A549 (cell line): Measurements from ENCODE around the gene ERGIC1. TPM values are rescaled to one million over a fixed set of nuclear protein-coding genes. Genes with fewer than 3 reads are reported as not detected.
A peak's percentile ranks its signal among the peaks of the same experiment; 100 is the strongest.

Source experiments
- BCL3 ChIP-seq: fragments of >200 bp; sonication (Bioruptor Twin); formaldehyde crosslinking; IDR thresholded peaks from 3 replicates; pipeline ENCODE4 v1.6.1; 2016
- CHD2 ChIP-seq: fragments of 150-350 bp; IDR thresholded peaks from 2 replicates; pipeline ENCODE4 v1.6.1; 2014; ENCODE audit warnings: low read length; ENCODE audit not compliant: partially characterized antibody
- CHD4 ChIP-seq: fragments of 200-600 bp; sonication (generic); IDR thresholded peaks from 2 replicates; pipeline ENCODE4 v1.6.1; 2016; ENCODE audit warnings: antibody characterized with exemption, mild to moderate bottlenecking, borderline replicate concordance
- EP300 ChIP-seq, 2 experiments: fragments of >200 bp; sonication (Bioruptor Twin); formaldehyde crosslinking; IDR thresholded peaks; 2 replicates in 1 of 2; 3 replicates in 1 of 2; pipeline ENCODE4 v1.6.1; 2016 to 2017
- FOXS1 ChIP-seq: fragments of 250-450 bp; sonication (Bioruptor Pico); IDR thresholded peaks from 2 replicates; pipeline ENCODE4 v1.5.0; 2020; ENCODE audit warnings: mild to moderate bottlenecking, moderate library complexity
- HOXA7 ChIP-seq: fragments of 250-450 bp; sonication (Bioruptor Pico); IDR thresholded peaks from 2 replicates; pipeline ENCODE4 v1.5.0; 2020; ENCODE audit warnings: mild to moderate bottlenecking, moderate library complexity
- HOXB5 ChIP-seq: fragments of 250-450 bp; sonication (Bioruptor Pico); IDR thresholded peaks from 2 replicates; pipeline ENCODE4 v1.5.0; 2020; ENCODE audit warnings: mild to moderate bottlenecking, moderate library complexity
- JUNB ChIP-seq: fragments of >200 bp; sonication (Bioruptor Twin); formaldehyde crosslinking; IDR thresholded peaks from 2 replicates; pipeline ENCODE4 v1.6.1; 2016
- KDM1A ChIP-seq: fragments of 200-600 bp; sonication (generic); IDR thresholded peaks from 2 replicates; pipeline ENCODE4 v1.6.1; 2016; ENCODE audit warnings: low read depth, mild to moderate bottlenecking
- KDM5A ChIP-seq: fragments of 200-600 bp; sonication (generic); IDR thresholded peaks from 2 replicates; pipeline ENCODE4 v1.6.1; 2016; ENCODE audit warnings: antibody characterized with exemption, mild to moderate bottlenecking
- MAFK ChIP-seq: fragments of 450-650 bp; IDR thresholded peaks from 2 replicates; pipeline ENCODE4 v1.6.1; 2014; ENCODE audit not compliant: partially characterized antibody
- MAZ ChIP-seq: fragments of 150-350 bp; IDR thresholded peaks from 2 replicates; pipeline ENCODE4 v1.6.1; 2014; ENCODE audit warnings: antibody characterized with exemption, low read depth, low read length, borderline replicate concordance
- NFE2L2 ChIP-seq: fragments of 150-350 bp; conservative IDR thresholded peaks from 2 replicates; pipeline ENCODE4 v1.6.1; 2014; ENCODE audit warnings: low read length
- NPAS2 ChIP-seq: fragments of 250-450 bp; sonication (Bioruptor Pico); IDR thresholded peaks from 2 replicates; pipeline ENCODE4 v1.8.0; 2022; ENCODE audit warnings: mild to moderate bottlenecking, moderate library complexity, borderline replicate concordance
- PHF8 ChIP-seq: fragments of 200-600 bp; sonication (generic); IDR thresholded peaks from 2 replicates; pipeline ENCODE4 v1.6.1; 2016; ENCODE audit warnings: low read depth, mild to moderate bottlenecking, antibody characterized with exemption, moderate library complexity, borderline replicate concordance
- POLR2A ChIP-seq: IDR thresholded peaks from 2 replicates; pipeline ENCODE4 v1.6.1; 2012; ENCODE audit warnings: mild to moderate bottlenecking, low read length
- POLR2AphosphoS2 ChIP-seq: conservative IDR thresholded peaks from 2 replicates; pipeline ENCODE4 v1.6.1; 2012; ENCODE audit warnings: low read length, improper control_type of control experiment, inconsistent platforms
- RAD21 ChIP-seq, 2 experiments: fragments of >200 bp in 1 of 2; sonication (Bioruptor Twin) in 1 of 2; formaldehyde crosslinking in 1 of 2; IDR thresholded peaks in 1 of 2; conservative IDR thresholded peaks in 1 of 2; 2 replicates in 1 of 2; 3 replicates in 1 of 2; pipeline ENCODE4 v1.6.1; 2012 to 2018; ENCODE audit warnings: inconsistent platforms in 1 of 2
- SREBF2 ChIP-seq: fragments of 450-650 bp; IDR thresholded peaks from 2 replicates; pipeline ENCODE4 v1.6.1; 2014; ENCODE audit warnings: mild to moderate bottlenecking, moderate library complexity
- TFCP2L1 ChIP-seq: fragments of 250-450 bp; sonication (Bioruptor Pico); IDR thresholded peaks from 2 replicates; pipeline ENCODE4 v1.5.0; 2021; ENCODE audit warnings: mild to moderate bottlenecking
- TP53 ChIP-seq: fragments of 250-450 bp; sonication (Bioruptor Pico); IDR thresholded peaks from 2 replicates; pipeline ENCODE4 v1.5.0; 2021; ENCODE audit warnings: mild to moderate bottlenecking, moderate library complexity
- ZC3H11A ChIP-seq: fragments of 450-650 bp; IDR thresholded peaks from 2 replicates; pipeline ENCODE4 v1.6.1; 2014; ENCODE audit warnings: antibody characterized with exemption, mild to moderate bottlenecking
- ZFP36 ChIP-seq: fragments of 450-650 bp; IDR thresholded peaks from 2 replicates; pipeline ENCODE4 v1.6.1; 2014; ENCODE audit warnings: borderline replicate concordance; ENCODE audit not compliant: partially characterized antibody
- ZSCAN20 ChIP-seq: fragments of 250-450 bp; sonication (Bioruptor Pico); IDR thresholded peaks from 2 replicates; pipeline ENCODE4 v1.8.0; 2022; ENCODE audit warnings: mild to moderate bottlenecking, moderate library complexity
- polyA plus RNA-seq, 4 experiments: library from polyadenylated mRNA; depleted of rRNA in 3 of 4; stranded (reverse); fragments of >200 nt; fragmentation: RNase III in 1 of 4; extraction: RNeasy Plus Mini Kit Qiagen cat#74134 plus additional on column Dnase treatment in 1 of 4; gene quantifications; 2 replicates in 3 of 4; 3 replicates in 1 of 4; pipeline ENCODE4 v1.2.3, GENCODE V29; 2011 to 2017
- TF ChIP-seq, protein P1 (sequence below): fragments of 200-600 bp; sonication (generic); IDR thresholded peaks from 2 replicates; pipeline ENCODE4 v1.6.1; 2016; ENCODE audit warnings: antibody characterized with exemption, mild to moderate bottlenecking, moderate library complexity
- TF ChIP-seq, protein P2 (sequence below): IDR thresholded peaks from 2 replicates; pipeline ENCODE4 v1.6.1; 2012

ERGIC1 gene
- polyA plus RNA-seq, 2 of the 4 experiments (the other 2 are of a cell fraction): 176 to 304 TPM

DNA sequence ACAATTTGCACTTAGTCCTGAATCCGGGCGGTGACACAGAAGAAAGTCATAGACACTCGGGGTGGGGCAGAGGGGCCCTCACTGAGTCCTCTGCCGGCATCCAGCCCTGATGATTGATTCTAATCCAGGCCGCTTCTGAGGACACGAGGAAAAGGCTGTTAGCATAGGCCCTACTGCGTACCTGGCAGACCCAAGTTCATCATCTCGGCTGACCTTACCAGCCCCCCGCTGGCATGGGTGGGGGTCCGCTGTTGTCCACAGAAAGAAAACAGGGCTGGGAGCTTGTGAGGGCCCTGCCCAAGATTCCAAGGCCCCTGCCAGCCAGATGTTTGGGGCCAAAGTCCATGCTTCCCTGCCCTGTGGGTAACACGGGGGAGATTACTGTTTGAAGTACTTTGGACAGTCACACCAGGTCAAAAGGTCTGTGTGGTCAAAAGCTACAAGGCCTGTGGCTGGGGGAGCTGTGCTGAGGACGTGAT, 24.5 kb downstream of the ERGIC1 start (continued):
- TF ChIP-seq, protein P1, sequence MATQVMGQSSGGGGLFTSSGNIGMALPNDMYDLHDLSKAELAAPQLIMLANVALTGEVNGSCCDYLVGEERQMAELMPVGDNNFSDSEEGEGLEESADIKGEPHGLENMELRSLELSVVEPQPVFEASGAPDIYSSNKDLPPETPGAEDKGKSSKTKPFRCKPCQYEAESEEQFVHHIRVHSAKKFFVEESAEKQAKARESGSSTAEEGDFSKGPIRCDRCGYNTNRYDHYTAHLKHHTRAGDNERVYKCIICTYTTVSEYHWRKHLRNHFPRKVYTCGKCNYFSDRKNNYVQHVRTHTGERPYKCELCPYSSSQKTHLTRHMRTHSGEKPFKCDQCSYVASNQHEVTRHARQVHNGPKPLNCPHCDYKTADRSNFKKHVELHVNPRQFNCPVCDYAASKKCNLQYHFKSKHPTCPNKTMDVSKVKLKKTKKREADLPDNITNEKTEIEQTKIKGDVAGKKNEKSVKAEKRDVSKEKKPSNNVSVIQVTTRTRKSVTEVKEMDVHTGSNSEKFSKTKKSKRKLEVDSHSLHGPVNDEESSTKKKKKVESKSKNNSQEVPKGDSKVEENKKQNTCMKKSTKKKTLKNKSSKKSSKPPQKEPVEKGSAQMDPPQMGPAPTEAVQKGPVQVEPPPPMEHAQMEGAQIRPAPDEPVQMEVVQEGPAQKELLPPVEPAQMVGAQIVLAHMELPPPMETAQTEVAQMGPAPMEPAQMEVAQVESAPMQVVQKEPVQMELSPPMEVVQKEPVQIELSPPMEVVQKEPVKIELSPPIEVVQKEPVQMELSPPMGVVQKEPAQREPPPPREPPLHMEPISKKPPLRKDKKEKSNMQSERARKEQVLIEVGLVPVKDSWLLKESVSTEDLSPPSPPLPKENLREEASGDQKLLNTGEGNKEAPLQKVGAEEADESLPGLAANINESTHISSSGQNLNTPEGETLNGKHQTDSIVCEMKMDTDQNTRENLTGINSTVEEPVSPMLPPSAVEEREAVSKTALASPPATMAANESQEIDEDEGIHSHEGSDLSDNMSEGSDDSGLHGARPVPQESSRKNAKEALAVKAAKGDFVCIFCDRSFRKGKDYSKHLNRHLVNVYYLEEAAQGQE: no peak
- TF ChIP-seq MAZ: no peak
- TF ChIP-seq ZSCAN20 (CRISPR knock-in tag): no peak
- TF ChIP-seq ZC3H11A: no peak
- no peak for TF ChIP-seq PHF8
- no peak for TF ChIP-seq BCL3
- no peak for TF ChIP-seq SREBF2
- no peak for TF ChIP-seq CHD2
- TF ChIP-seq HOXA7: 0 out of 2 replicates have a peak, but pooled peaks have one; percentile 26
- no peak for TF ChIP-seq NPAS2 (CRISPR knock-in tag)
- no peak for TF ChIP-seq KDM1A
- peak; percentile 14; the same call in 1 of the 2 replicates for TF ChIP-seq TFCP2L1 (CRISPR knock-in tag)
- TF ChIP-seq KDM5A: no peak
- TF ChIP-seq NFE2L2: no peak
- TF ChIP-seq TP53 (CRISPR knock-in tag): no peak
- no peak for TF ChIP-seq FOXS1 (CRISPR knock-in tag)
- TF ChIP-seq, protein P2, sequence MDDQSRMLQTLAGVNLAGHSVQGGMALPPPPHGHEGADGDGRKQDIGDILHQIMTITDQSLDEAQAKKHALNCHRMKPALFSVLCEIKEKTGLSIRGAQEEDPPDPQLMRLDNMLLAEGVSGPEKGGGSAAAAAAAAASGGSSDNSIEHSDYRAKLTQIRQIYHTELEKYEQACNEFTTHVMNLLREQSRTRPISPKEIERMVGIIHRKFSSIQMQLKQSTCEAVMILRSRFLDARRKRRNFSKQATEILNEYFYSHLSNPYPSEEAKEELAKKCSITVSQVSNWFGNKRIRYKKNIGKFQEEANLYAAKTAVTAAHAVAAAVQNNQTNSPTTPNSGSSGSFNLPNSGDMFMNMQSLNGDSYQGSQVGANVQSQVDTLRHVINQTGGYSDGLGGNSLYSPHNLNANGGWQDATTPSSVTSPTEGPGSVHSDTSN: 0 out of 2 replicates have a peak, but pooled peaks have one; percentile 20
- no peak for TF ChIP-seq CHD4
- TF ChIP-seq EP300 (IDR thresholded peaks at IDR 0.05): peak in 1 of 2 experiments; percentile 32; a peak in 2 of 5 replicates
- TF ChIP-seq RAD21 (conservative IDR thresholded peaks at IDR 0.05 in 1 of 2, IDR thresholded peaks at IDR 0.05 in 1 of 2): no peak
- no peak for TF ChIP-seq POLR2AphosphoS2
- no peak for TF ChIP-seq JUNB
- TF ChIP-seq HOXB5 (CRISPR knock-in tag): 0 out of 2 replicates have a peak, but pooled peaks have one; percentile 11
- no peak for TF ChIP-seq MAFK
- no peak for TF ChIP-seq POLR2A
- no peak for TF ChIP-seq ZFP36
